Astrocyte of the spinal cord (primary cell): ENCODE results near the gene MYB.

ENCODE experiments used
- DNase-seq: peaks from one replicate; pipeline ENCODE4 v3.0.0; 2011; ENCODE audit warnings: low read depth, low spot score
- H3K4me3 ChIP-seq: 2 replicates; pipeline ENCODE4 v1.5.1; 2011; ENCODE audit warnings: low read depth, mild to moderate bottlenecking, low read length, moderate library complexity
- in situ Hi-C: cut with HindIII; loops from 2 replicates; pipeline ENCODE4 v1.10.0; 2017; ENCODE audit warnings: low sequenced_read_pairs
- TF ChIP-seq, protein P1 (sequence below): IDR thresholded peaks from 2 replicates; pipeline ENCODE4 v1.5.1; 2012; ENCODE audit warnings: low read depth, mild to moderate bottlenecking, low read length, inconsistent platforms

The MYB gene

DNA sequence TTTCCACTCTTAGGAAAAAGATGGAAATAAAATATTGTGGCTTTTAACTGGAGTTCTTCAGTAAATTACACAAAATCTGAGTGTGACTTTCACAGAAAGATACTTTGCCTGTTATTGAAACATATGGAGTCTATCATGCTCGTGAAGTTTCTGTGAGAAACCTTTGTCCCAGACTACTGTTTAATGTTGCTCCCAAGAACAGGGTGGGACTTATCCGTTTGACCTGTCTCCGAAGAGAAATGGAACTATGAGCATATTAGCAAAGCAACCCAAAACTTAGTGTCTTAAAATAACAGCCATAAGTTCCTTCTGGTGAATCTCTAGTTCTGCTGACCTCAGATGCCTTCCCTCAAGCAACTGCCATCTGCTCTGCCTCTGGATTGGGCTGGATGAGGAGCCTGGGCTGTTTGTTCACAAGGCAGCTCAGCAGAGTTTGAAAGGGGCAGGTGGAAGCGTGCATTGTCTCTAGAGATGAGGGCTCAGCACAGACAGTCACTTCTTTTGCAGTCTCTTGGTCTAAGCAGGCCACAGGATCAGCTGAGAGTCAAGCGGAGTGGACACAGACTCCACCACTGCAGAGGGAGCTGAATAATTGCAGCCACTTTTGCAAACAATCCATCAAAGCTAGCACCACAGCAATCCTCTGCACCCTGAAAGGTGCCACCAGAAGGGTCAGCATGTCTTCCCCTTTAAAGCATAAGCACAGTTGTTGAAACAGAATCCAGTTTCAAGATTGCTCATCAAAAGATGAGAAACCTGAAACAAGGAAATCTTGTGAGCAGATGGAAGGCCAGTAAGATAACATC, 52.8 kb downstream of the MYB start:
- TF ChIP-seq, protein P1, sequence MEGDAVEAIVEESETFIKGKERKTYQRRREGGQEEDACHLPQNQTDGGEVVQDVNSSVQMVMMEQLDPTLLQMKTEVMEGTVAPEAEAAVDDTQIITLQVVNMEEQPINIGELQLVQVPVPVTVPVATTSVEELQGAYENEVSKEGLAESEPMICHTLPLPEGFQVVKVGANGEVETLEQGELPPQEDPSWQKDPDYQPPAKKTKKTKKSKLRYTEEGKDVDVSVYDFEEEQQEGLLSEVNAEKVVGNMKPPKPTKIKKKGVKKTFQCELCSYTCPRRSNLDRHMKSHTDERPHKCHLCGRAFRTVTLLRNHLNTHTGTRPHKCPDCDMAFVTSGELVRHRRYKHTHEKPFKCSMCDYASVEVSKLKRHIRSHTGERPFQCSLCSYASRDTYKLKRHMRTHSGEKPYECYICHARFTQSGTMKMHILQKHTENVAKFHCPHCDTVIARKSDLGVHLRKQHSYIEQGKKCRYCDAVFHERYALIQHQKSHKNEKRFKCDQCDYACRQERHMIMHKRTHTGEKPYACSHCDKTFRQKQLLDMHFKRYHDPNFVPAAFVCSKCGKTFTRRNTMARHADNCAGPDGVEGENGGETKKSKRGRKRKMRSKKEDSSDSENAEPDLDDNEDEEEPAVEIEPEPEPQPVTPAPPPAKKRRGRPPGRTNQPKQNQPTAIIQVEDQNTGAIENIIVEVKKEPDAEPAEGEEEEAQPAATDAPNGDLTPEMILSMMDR = no peak
- no peak overlapping the region for H3K4me3 ChIP-seq
- in situ Hi-C loops = no loop called here
- no peak for DNase-seq

DNA sequence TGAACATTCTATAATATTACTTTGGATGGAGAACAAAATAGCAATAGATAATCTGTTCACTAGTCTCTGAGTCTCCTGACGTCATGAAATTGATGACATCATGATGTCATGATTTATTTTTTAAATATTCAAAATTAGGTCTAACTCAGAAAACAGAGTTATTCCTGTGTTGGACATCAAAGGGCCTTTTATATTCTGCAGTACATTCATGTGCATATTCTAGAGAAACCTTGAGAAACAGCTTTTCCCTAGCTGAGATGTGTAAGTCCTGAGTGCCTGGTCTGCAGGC, 53.3 kb downstream of the MYB start:
- in situ Hi-C loops = no loop called here
- TF ChIP-seq, protein P1 = no peak
- no peak overlapping the region for H3K4me3 ChIP-seq
- DNase-seq = no peak

DNA sequence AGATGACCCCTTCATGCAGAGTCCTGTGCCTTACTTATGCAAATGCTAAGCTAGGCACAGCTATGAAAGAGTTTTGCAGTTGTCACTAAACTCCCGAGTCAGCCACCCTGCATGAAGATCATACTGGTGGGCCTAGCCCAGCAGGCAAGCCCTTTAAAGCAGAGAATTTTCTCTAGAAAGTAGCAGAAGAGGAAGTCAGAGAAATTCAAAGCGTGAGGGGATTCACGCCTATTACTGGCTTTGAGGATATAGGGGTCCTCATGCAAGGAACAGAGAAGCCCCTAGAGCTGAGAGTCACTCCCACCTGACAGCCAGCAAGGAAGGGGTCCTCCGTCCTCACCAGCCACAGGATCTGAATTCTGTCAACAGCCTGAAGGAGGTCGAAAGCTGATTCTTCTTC, 54.6 kb downstream of the MYB start:
- DNase-seq = no peak
- H3K4me3 ChIP-seq = no peak overlapping the region
- TF ChIP-seq, protein P1 = no peak
- in situ Hi-C loops = no loop called here

DNA sequence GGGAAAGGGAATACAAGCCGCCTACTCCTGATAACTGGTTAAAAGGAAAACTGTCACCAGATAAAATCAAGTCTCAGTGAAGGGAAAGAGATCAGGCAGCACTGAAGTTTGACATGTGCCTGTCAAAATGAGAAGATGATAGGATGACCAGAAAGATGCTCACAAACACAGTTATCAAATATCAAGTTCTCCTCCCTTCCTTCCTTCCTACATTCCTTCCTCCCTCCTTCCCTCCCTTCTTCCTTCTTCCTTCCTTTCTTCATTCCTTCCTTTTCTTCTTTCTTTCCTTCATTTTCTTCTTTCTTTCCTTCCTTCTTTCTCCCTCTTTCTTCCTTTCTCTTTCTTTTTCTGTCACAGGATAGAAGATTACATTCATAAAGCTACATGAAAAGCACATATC, 55.2 kb downstream of the MYB start:
- H3K4me3 ChIP-seq = no peak overlapping the region
- no peak for DNase-seq
- TF ChIP-seq, protein P1 = no peak
- in situ Hi-C loops = no loop called here

DNA sequence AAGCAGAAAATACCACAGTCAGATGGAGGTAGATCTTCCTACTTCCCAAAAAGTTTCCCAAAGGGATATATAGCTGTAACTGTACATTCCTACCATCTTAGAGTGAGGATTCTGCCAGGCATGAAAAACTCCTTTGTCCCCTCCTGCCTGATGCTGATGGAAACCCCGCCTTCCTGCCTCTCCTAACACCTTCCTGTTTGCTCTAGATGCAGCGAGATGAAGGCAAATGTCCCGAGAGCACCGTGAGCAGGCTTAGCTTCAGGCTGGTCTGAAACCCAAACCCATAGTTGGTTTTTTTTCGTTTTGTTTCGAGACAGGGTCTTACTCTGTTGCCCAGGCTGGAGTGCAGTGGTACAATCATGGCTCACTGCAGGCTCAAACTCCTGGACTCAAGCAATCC, 55.6 kb downstream of the MYB start:
- no peak overlapping the region for H3K4me3 ChIP-seq
- TF ChIP-seq, protein P1 = no peak
- in situ Hi-C loops = no loop called here
- DNase-seq = no peak

DNA sequence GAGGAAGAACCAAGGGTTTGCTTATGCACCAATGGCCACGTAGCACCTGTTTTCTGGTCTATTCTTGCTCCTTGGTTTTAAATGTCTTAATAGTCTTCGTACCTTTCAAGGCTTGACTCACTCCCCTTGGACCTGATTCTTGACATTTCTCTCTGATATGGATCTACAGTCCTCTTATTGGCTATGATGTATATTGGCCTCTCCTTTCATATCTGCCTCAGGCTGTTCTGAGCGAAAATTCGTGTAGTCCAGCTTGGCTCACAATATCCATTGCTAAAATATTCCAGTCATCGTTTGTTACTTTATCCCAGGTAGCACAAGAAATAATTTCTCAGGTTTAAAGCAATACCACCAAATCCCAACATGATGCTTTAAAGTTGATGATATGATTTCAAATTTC, 59.6 kb downstream of the MYB start:
- no peak overlapping the region for H3K4me3 ChIP-seq
- DNase-seq = no peak
- in situ Hi-C loops = no loop called here
- TF ChIP-seq, protein P1 = no peak
